Measurements from ENCODE around the gene UNC45A.

The UNC45A gene

DNA sequence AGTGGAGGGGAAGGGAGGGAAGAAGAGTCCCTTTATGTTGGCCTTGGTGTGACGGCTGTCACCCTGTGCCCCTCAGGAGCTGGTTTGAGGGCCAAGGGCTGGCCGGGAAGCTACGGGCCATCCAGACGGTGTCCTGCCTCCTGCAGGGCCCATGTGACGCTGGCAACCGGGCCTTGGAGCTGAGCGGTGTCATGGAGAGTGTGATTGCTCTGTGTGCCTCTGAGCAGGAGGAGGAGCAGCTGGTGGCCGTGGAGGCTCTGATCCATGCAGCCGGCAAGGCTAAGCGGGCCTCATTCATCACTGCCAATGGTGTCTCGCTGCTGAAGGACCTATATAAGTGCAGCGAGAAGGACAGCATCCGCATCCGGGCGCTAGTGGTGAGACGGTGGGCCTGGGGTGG lies 11.5 kb downstream of the UNC45A start:
- Histone ChIP-seq H3K27me3 (ENCODE audit: insufficient read depth, low read depth, severe bottlenecking) (no peaks in the 10 kb centered on the region), H3K9me3 (ENCODE audit: severe bottlenecking) (no peaks in the 10 kb centered on the region), H3K4me3 (ENCODE audit: low read depth, low read length) (no peak overlapping the region), H3K27ac (no peak overlapping the region), H3K36me3 (peaks cover 55% of the 10 kb centered on the region)
- no peak for DNase-seq
- TF ChIP-seq, protein P1, sequence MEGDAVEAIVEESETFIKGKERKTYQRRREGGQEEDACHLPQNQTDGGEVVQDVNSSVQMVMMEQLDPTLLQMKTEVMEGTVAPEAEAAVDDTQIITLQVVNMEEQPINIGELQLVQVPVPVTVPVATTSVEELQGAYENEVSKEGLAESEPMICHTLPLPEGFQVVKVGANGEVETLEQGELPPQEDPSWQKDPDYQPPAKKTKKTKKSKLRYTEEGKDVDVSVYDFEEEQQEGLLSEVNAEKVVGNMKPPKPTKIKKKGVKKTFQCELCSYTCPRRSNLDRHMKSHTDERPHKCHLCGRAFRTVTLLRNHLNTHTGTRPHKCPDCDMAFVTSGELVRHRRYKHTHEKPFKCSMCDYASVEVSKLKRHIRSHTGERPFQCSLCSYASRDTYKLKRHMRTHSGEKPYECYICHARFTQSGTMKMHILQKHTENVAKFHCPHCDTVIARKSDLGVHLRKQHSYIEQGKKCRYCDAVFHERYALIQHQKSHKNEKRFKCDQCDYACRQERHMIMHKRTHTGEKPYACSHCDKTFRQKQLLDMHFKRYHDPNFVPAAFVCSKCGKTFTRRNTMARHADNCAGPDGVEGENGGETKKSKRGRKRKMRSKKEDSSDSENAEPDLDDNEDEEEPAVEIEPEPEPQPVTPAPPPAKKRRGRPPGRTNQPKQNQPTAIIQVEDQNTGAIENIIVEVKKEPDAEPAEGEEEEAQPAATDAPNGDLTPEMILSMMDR (IDR thresholded peaks at IDR 0.05; ENCODE audit: low read depth, low read length): no peak

DNA sequence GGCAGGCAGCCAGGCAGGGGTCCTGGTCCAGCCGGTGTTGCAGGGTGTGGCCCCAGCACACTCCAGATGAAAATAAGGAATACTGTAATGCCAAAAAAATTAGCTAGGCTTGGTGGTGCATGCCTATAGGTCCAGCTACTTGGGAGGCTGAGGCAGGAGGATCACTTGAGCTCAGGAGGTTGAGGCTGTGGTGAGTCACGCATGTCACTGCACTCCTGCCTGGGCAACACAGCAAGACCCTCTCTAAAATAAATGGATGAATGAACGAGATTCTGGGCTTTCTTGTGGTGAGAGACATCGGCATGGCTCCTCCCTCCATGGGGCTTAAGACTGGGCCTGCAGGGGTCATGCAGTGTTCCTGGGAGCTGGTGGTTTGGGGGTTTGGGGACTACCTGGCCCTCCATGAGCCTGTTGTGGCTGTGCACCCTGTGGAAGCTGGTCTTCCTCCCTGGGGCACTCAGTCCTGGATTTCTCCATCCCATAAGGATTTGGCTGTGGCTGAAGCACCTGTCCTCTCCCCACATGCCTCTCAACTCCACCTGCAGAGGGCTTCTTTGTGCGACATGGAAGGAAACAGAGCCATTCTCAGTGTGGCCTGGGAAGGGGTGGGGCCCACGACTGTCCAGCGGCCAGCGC lies 12.0 kb downstream of the UNC45A start:
- TF ChIP-seq, protein P1 (IDR thresholded peaks at IDR 0.05; ENCODE audit: low read depth, low read length): no peak
- no peak for DNase-seq
- peaks cover 53% of the 10 kb centered on the region for H3K36me3 ChIP-seq
- no peak overlapping the region for H3K4me3 ChIP-seq (ENCODE audit: low read depth, low read length)
- no peaks in the 10 kb centered on the region for H3K9me3 ChIP-seq (ENCODE audit: severe bottlenecking)
- no peak overlapping the region for H3K27ac ChIP-seq
- H3K27me3 ChIP-seq (ENCODE audit: insufficient read depth, low read depth, severe bottlenecking): no peaks in the 10 kb centered on the region

DNA sequence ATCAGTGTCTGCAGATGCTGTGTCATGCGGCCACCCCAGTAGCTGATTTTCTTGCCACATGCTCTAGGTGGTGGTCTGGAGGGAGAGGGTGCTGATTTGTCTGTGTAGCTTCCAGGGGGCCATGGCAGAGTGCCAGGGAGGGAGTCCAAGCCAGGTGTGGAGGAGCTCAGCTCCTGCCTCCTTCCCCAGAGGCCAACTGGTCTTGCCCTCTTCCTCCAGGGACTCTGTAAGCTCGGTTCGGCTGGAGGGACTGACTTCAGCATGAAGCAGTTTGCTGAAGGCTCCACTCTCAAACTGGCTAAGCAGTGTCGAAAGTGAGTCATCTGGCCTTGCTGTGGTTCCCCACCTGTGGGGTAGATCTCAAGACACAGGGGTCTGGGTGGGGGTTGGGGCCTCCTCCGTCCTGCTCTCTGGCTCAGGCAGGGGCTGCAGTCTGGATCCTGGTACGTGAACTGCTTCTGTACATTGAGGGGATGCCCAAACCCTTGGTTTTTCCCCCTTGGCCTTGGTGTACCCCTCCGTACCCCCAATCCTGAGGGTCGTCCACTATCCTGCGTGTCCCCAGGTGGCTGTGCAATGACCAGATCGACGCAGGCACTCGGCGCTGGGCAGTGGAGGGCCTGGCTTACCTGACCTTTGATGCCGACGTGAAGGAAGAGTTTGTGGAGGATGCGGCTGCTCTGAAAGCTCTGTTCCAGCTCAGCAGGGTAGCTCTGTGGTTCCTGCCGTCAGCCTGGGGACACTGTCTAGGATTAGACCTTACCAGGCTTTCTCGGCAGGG lies 12.7 kb downstream of the UNC45A start:
- DNase-seq: no peak
- H3K4me3 ChIP-seq (ENCODE audit: low read depth, low read length): no peak overlapping the region
- H3K36me3 ChIP-seq: peaks cover 52% of the 10 kb centered on the region
- H3K27me3 ChIP-seq (ENCODE audit: insufficient read depth, low read depth, severe bottlenecking): no peaks in the 10 kb centered on the region
- TF ChIP-seq, protein P1 (IDR thresholded peaks at IDR 0.05; ENCODE audit: low read depth, low read length): no peak
- H3K27ac ChIP-seq: no peak overlapping the region
- H3K9me3 ChIP-seq (ENCODE audit: severe bottlenecking): no peaks in the 10 kb centered on the region

DNA sequence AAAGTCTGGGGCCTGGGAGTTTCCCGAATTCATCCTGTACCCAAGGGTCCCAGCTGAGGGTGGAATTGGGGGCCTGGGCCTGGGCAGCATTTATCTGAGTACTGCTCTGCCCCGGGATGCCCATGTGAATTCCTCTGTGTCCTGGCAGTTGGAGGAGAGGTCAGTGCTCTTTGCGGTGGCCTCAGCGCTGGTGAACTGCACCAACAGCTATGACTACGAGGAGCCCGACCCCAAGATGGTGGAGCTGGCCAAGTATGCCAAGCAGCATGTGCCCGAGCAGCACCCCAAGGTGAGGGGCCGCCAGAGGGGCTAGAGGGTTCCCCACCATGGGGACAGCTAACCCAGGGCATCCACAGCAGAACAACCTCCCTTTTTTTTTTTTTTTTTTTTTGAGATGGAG lies 13.4 kb downstream of the UNC45A start:
- peaks cover 57% of the 10 kb centered on the region for H3K36me3 ChIP-seq
- no peaks in the 10 kb centered on the region for H3K9me3 ChIP-seq (ENCODE audit: severe bottlenecking)
- TF ChIP-seq, protein P1 (IDR thresholded peaks at IDR 0.05; ENCODE audit: low read depth, low read length): no peak
- H3K4me3 ChIP-seq (ENCODE audit: low read depth, low read length): no peak overlapping the region
- no peak for DNase-seq
- H3K27ac ChIP-seq: no peak overlapping the region
- no peaks in the 10 kb centered on the region for H3K27me3 ChIP-seq (ENCODE audit: insufficient read depth, low read depth, severe bottlenecking)

DNA sequence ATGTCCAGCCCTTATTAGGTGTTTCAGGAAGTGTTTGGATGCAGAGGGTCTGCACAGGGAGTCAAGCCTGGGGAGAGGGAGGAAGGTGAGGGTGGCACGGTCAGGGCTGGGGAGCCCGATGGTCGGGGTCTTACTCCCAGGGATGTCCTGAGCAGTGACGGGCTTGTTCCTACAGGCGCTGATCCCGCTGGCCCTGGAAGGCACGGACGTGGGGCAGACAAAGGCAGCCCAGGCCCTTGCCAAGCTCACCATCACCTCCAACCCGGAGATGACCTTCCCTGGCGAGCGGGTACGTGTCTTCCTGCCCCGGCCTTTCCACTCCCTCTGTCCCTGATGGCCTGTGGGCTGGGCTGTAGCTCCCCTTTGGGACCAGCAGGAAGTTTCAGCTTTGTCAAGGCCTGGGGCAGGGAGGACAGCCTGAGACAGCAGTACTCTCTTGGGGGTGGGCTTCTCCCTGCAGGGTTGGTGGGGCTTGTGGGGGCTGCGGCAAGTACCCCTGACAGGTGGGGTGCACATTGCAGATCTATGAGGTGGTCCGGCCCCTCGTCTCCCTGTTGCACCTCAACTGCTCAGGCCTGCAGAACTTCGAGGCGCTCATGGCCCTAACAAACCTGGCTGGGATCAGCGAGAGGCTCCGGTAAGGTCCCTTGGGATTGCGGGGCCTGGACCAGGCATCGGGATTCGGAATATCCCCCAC lies 15.0 kb downstream of the UNC45A start:
- Histone ChIP-seq H3K36me3 (peaks cover 55% of the 10 kb centered on the region), H3K27ac (no peak overlapping the region)

More for the DNA sequence above, 15.0 kb downstream of the UNC45A start:
- H3K4me3 ChIP-seq (ENCODE audit: low read depth, low read length): no peak overlapping the region
- TF ChIP-seq, protein P1 (IDR thresholded peaks at IDR 0.05; ENCODE audit: low read depth, low read length): no peak
- no peaks in the 10 kb centered on the region for H3K27me3 ChIP-seq (ENCODE audit: insufficient read depth, low read depth, severe bottlenecking)
- no peak for DNase-seq
- no peaks in the 10 kb centered on the region for H3K9me3 ChIP-seq (ENCODE audit: severe bottlenecking)
